ENCODE results near the gene GAGE10.
A peak's percentile ranks its signal among the peaks of the same experiment; 100 is the strongest.

GAGE10 gene

DNA sequence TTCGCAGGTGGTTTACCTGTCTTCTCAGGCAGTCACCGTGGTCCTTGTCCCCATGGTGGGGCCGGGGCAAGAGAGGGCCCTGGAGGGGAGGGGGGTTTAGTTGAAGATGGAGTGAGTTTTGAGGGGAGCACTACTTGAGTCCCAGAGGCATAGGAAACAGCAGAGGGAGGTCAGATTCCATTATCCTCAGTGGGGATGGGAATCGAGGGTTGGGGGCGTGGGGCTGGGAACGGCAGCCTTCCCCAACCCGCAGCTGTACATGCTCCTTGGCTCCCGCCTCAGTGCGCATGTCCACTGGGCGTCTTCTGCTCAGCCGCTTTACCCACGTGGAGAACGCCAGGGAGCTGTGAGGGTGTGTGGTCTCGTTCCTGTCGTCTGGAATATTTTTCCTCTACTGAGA is at the start of gene GAGE10:
GAGE10 (plus strand) TSS at position 301 of the 400 bp plus-strand sequence. CDS start 1,214 bp downstream, outside the sequence.
- DNase-seq (ENCODE audit: low read depth in 2 of 2): no peak

GRCh38 chrX:49254639-49255038 is 48.8 kb upstream of the GAGE10 start:
- DNase-seq (ENCODE audit: low read depth in 2 of 2): no peak

- DNase-seq (ENCODE audit: low read depth in 2 of 2): no peak
These were observed 47.0 kb upstream of the GAGE10 start for GRCh38 chrX:49256268-49256995.

DNA sequence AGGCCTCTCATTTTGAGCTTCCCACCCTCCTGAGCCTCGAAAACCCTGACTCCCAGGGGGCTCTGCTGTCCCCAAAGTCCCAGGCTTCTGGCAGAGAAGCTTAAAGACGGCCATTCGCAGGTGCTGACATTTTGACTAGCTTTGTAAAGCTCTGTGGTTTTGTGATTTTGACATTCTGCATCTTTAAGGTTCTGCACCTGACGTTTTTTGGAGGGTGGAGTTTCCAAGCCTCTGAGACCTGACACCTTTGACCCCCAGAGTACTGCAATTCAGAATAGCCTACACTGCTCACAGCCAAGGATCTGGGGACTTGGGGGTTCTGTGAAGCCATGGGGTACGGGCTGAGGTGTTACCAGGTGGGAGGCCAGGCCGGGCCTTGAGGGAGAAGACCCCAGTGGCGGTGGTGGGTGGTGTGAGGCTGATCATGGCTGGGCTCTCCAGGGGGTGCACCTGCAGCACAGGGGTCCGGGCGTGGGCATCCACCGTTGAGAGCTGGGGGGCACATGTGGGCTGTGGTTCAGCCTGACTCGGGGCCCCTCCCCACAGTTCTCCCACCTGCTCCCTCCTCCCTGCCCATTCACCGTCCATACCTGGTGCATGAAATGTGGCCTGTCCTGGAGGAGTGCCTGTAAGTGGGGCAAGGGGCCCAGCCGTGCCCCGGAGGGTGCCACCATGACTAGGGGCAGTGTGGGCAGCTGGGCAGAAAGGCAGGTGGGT is 46.2 kb upstream of the GAGE10 start:
- no peak for DNase-seq (ENCODE audit: low read depth in 2 of 2)

DNA sequence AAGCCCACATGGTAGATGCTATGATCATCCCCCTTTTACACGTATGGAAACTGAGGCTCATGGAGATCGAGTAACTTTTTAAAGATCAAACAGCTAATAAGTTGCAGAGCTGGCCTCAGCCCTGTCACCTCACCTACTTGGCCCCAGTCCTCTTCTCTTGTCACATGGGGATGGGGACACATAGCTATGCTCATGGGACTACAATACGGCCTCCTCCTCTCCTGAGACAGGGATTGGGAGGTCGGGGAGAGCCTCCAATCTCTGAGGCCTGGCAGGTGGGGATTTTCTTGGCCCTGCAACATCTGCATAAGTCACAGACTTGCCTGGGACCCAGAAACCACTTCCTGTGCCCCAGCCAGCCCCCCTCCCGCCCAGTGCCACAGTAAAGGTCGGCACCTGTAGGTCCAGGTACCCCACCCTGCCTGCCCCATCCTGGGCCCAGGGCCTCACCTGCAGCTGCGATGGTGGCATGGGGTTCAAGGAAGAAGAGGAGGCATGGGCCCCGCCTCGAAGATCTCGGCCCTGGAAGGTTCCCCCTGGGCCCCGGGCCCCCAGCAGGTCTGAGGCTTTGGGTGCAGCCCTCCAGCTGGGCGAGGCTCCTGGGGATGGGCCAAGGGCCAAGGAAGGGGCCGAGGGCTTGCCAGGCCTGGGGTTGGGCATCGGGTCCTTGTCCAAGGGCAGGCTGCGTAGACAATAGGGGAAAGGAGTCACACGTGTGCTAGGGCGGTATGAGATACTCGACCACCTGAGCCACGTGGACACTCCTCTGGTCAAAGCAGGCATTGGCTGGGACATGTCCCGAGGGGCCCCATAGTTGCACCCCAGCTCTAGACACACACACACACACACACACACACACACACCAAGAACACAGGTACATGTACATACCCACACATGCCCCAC is 45.3 kb upstream of the GAGE10 start:
- DNase-seq (ENCODE audit: low read depth in 2 of 2): no peak

DNA sequence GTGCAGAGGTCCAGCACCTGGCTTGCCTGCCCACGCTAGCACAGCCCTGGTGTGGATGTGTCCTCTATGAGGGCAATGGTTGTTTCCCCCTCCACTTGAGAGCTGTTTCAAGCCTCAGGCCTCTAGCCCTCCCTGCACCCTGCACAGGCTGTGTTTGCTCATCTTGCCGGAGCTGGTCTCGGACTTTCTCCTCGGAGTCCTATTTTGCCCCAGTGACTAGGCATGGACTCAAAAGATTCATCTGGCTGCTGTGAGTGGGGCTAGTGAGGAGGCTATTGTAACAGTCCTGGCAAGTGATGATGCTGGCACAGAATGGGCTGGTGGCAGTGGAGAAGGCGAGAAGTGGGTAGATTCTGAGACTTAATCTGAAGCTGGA is 44.7 kb upstream of the GAGE10 start:
- no peak for DNase-seq (ENCODE audit: low read depth in 2 of 2)

DNA sequence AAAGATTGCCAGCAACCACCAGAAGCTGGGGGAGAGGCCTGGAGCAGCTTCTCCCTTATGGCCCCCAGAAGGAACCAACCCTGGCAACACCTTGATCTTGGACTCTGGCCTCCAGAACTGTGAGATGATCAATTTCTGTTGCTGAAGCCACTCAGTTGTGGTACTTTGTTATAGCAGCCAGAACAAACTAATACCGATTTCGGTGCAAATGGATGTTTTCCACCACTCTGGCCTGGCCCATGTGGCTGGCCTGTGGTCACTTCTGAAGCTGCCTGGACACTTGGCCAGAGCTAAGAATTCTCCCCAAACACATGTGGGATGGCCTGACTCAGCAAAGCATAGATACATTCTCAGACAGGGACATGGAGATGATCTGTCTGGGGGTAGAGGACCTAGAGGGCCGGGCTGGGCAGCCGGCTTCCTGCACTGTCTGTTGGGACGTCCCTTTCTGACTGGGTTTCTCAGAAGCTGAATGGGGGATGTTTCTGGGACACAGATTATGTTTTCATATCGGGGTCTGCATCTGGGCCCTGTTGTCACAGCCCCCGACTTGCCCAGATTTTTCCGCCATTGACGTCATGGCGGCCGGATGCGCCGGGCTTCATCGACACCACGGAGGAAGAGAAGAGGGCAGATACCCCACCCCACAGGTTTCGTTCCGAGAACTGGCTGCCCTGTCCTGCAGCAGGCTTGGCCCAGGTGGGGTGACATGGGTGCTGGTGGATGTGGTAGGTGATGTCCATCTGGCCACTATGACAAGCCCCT is 43.0 kb upstream of the GAGE10 start:
- DNase-seq (ENCODE audit: low read depth in 2 of 2): no peak

- no peak for DNase-seq (ENCODE audit: low read depth in 2 of 2)
These were observed 40.8 kb upstream of the GAGE10 start for GRCh38 chrX:49262603-49263002.

DNA sequence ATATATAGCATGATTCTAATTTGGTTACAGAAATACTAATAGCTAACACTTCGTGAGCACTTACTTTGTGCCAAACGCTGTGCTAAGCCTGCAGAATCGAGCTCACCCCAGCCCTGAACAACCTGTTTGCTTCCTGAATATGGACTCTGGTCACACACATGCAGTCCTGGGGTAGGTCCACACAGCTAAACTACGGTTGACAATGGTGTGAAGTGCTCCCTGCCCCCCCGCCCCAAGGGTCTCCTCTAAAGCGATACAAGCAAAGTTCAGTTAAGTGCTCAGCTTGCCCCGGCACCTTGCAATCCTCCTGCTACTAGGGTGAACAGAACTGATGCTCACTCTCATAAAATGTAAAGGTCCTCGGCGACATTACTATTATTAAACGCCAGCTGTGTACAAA is 39.8 kb upstream of the GAGE10 start:
- DNase-seq (ENCODE audit: low read depth in 2 of 2): no peak

GRCh38 chrX:49264460-49264859 is 39.0 kb upstream of the GAGE10 start, which contains the start of gene FOXP3:
Gene FOXP3 (minus strand): TSS chrX:49264710. CDS start chrX:49258505, 6,205 bp downstream.
- no peak for DNase-seq (ENCODE audit: low read depth in 2 of 2)

GRCh38 chrX:49266523-49267445 is 36.7 kb upstream of the GAGE10 start:
- DNase-seq (ENCODE audit: low read depth in 2 of 2): no peak

GRCh38 chrX:49268702-49269009 is 34.8 kb upstream of the GAGE10 start:
- no peak for DNase-seq (ENCODE audit: low read depth in 2 of 2)

- peak; percentile 75 to 82 for DNase-seq (ENCODE audit: low read depth in 2 of 2)
These were observed 34.3 kb upstream of the GAGE10 start for GRCh38 chrX:49269010-49269766.

DNA sequence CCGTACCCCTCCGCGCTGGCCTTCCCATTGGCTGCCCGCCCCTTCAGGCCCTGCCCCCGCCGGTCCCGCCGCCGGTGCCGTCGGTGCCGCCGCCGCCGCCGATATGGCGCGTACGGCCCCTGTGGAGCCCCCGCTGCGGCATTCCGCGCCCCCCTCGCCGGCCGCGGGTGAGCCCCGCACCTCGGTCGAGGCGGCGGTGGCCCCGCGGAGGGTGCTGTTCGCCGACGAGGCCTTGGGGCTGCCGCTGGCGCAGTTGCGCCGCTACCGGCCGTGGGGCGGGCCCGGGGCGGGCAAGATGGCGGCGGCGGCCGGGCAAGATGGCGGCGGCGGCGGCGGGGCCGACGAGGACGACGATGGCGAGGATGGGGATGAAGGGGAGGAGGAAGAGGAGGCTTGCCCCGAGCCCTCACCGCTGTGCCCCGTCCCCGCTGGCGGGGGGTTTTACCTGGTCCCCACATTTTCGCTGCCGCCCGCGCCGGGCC is 33.6 kb upstream of the GAGE10 start, which contains the start of gene PPP1R3F:
PPP1R3F (plus strand) TSS at position 27 of the 482 bp plus-strand sequence; CDS start at position 104, 77 bp downstream.
- DNase-seq (ENCODE audit: low read depth in 2 of 2): peak in 1 of 2 donors; percentile 9

- no peak for DNase-seq (ENCODE audit: low read depth in 2 of 2)
These were observed 33.1 kb upstream of the GAGE10 start for GRCh38 chrX:49270249-49270921.

DNA sequence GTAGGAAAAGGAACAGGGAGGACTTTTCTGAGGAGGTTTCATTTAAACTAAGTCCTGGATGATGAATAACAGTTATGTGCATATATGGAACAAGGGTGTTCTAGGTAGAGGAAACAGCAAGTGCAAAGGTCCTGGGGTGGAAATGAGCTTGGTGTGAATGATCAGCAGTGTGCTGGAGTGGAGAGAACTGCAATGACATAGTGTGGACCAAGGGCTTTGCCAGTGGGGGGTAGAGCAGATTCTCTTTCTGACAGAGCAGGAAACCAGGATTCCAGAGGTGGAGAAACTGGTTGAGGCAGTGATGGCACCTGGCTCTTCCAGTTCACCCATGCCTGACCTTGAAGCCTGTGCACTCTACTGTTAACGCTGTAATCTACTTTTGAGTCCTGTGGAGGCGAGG is 32.1 kb upstream of the GAGE10 start:
- DNase-seq (ENCODE audit: low read depth in 2 of 2): no peak

DNA sequence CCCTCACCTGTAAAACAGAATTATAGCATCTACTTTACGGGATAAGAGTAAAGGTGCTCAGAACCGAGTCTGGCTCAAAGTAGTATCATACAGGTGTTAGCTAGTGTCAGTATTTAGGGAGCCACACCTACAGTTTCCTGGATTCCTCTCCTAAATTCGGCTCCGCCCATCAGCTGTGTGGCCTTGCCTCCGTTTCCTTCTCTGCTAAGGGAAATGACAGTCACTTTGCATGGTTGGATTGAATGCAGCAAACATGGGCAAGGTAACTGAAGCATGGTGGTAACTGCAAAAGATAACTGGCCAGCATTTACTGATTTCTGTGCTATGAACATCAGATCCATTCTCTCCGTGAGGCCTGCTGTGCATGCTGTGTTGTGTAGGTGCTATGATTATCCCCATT is 31.0 kb upstream of the GAGE10 start:
- DNase-seq (ENCODE audit: low read depth in 2 of 2): no peak

DNA sequence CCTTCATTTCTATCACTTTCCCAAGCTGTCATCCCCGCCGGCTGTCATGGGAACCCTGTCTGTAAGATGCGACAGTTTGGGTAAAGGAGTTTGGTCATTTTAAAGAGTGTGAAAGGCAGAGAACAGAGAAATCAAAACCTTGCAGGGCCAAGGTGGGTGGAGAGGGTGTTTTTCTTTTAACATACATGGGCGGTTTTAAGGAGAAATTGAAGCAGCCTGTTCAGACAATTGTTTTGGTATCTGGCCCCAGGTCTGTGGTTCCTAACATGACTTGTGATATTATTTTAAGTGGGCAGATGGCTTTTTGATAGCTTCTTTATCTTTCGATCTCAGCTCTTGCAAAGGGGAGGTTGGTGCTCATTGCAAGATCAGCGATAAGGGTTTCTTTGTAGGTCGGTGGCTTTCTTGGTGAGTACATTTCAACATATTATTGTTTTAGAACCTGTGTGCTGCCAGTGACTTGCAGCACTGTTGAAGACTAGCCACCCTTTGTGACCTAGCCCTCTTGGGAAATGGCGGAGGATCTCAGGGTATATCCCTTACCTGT is 30.2 kb upstream of the GAGE10 start:
- no peak for DNase-seq (ENCODE audit: low read depth in 2 of 2)

- DNase-seq (ENCODE audit: low read depth in 2 of 2): no peak
These were observed 27.2 kb upstream of the GAGE10 start for GRCh38 chrX:49276207-49276606.
